Activated naive CD4-positive, alpha-beta T cell treated with anti-CD3 and anti-CD28 coated beads, Interleukin-2, amount 10 ng/mL, durations not matched to agents 7 days and 5 days (primary cell): ENCODE measurements around the gene CPA3.

ENCODE experiments used
- CTCF ChIA-PET: fragments of 350-600 bp; sonication (Branson Sonifier 250); formaldehyde crosslinking; loops from one replicate; lab custom pipeline; 2021; ENCODE audit warnings: antibody characterized with exemption; lab: Charles Lee
- DNase-seq: peaks from one replicate; pipeline ENCODE4 v3.0.0-alpha.2; 2020
- H3K27ac Mint-ChIP-seq: one replicate; pipeline ENCODE4 v1.8.0; 2021; ENCODE audit warnings: mild to moderate bottlenecking, moderate library complexity, mixed read lengths
- H3K27me3 Mint-ChIP-seq: one replicate; pipeline ENCODE4 v1.8.0; 2021; ENCODE audit warnings: mild to moderate bottlenecking, mixed read lengths
- H3K36me3 Mint-ChIP-seq: one replicate; pipeline ENCODE4 v1.8.0; 2021; ENCODE audit warnings: mixed read lengths
- H3K4me1 Mint-ChIP-seq: one replicate; pipeline ENCODE4 v1.8.0; 2021; ENCODE audit warnings: mixed read lengths
- H3K4me3 Mint-ChIP-seq: one replicate; pipeline ENCODE4 v1.8.0; 2021; ENCODE audit warnings: mild to moderate bottlenecking, moderate library complexity, mixed read lengths
- H3K9me3 Mint-ChIP-seq: one replicate; pipeline ENCODE4 v1.8.0; 2021; ENCODE audit warnings: mixed read lengths

The CPA3 gene

GRCh38 chr3:148879256-148879655 is 14.2 kb downstream of the CPA3 start:
- CTCF ChIA-PET = no interaction called here
- H3K36me3 Mint-ChIP-seq = no peaks in the 10 kb centered on the region
- no peaks in the 10 kb centered on the region for H3K9me3 Mint-ChIP-seq
- no peak overlapping the region for H3K4me3 Mint-ChIP-seq
- H3K4me1 Mint-ChIP-seq = no peaks in the 10 kb centered on the region
- H3K27ac Mint-ChIP-seq = no peak overlapping the region
- H3K27me3 Mint-ChIP-seq = peaks cover 4% of the 10 kb centered on the region
- no peak for DNase-seq

GRCh38 chr3:148880681-148881080 is 15.6 kb downstream of the CPA3 start:
- H3K36me3 Mint-ChIP-seq = no peaks in the 10 kb centered on the region
- H3K27ac Mint-ChIP-seq = no peak overlapping the region
- H3K27me3 Mint-ChIP-seq = peaks cover 4% of the 10 kb centered on the region
- H3K4me3 Mint-ChIP-seq = no peak overlapping the region
- no peaks in the 10 kb centered on the region for H3K9me3 Mint-ChIP-seq
- H3K4me1 Mint-ChIP-seq = no peaks in the 10 kb centered on the region
- DNase-seq = no peak
- CTCF ChIA-PET = interaction anchor here (1.1 kb wide), 1 partner anchor 19 kb away, joined by 4 read pairs; no protein-coding TSS in a partner anchor

- no peaks in the 10 kb centered on the region for H3K9me3 Mint-ChIP-seq
- no peaks in the 10 kb centered on the region for H3K4me1 Mint-ChIP-seq
- H3K4me3 Mint-ChIP-seq = no peak overlapping the region
- peaks cover 4% of the 10 kb centered on the region for H3K27me3 Mint-ChIP-seq
- CTCF ChIA-PET = interaction anchor here (1.1 kb wide), 1 partner anchor 20 kb away, joined by 4 read pairs; no protein-coding TSS in a partner anchor
- H3K36me3 Mint-ChIP-seq = no peaks in the 10 kb centered on the region
- H3K27ac Mint-ChIP-seq = no peak overlapping the region
- DNase-seq = no peak
Observed at GRCh38 chr3:148881286-148881685, 16.2 kb downstream of the CPA3 start.

- no peaks in the 10 kb centered on the region for H3K9me3 Mint-ChIP-seq
- DNase-seq = no peak
- CTCF ChIA-PET = no interaction called here
- H3K36me3 Mint-ChIP-seq = no peaks in the 10 kb centered on the region
- no peak overlapping the region for H3K27ac Mint-ChIP-seq
- peaks cover 4% of the 10 kb centered on the region for H3K27me3 Mint-ChIP-seq
- no peak overlapping the region for H3K4me3 Mint-ChIP-seq
- H3K4me1 Mint-ChIP-seq = no peaks in the 10 kb centered on the region
Observed at GRCh38 chr3:148882288-148882687, 17.2 kb downstream of the CPA3 start.

- CTCF ChIA-PET = no interaction called here
- Mint-ChIP-seq H3K4me3 (no peak overlapping the region), H3K27ac (no peak overlapping the region), H3K9me3 (no peaks in the 10 kb centered on the region), H3K4me1 (no peaks in the 10 kb centered on the region), H3K27me3 (peaks cover 4% of the 10 kb centered on the region), H3K36me3 (no peaks in the 10 kb centered on the region)
- no peak for DNase-seq
Observed at GRCh38 chr3:148883163-148883562, 18.1 kb downstream of the CPA3 start.

- H3K9me3 Mint-ChIP-seq = no peaks in the 10 kb centered on the region
- H3K27me3 Mint-ChIP-seq = peaks cover under 1% of the 10 kb centered on the region
- no peaks in the 10 kb centered on the region for H3K4me1 Mint-ChIP-seq
- CTCF ChIA-PET = no interaction called here
- H3K36me3 Mint-ChIP-seq = no peaks in the 10 kb centered on the region
- no peak overlapping the region for H3K4me3 Mint-ChIP-seq
- DNase-seq = no peak
- H3K27ac Mint-ChIP-seq = no peak overlapping the region
Observed at GRCh38 chr3:148884261-148884660, 19.2 kb downstream of the CPA3 start.

GRCh38 chr3:148889828-148890227 is 24.7 kb downstream of the CPA3 start:
- CTCF ChIA-PET = interaction anchor here (1.0 to 1.9 kb wide), 2 partner anchors 29 to 36 kb away, joined by 3 to 6 read pairs; no protein-coding TSS in a partner anchor
- H3K36me3 Mint-ChIP-seq = no peaks in the 10 kb centered on the region
- DNase-seq = no peak
- H3K4me1 Mint-ChIP-seq = no peaks in the 10 kb centered on the region
- H3K9me3 Mint-ChIP-seq = no peaks in the 10 kb centered on the region
- H3K4me3 Mint-ChIP-seq = no peak overlapping the region
- H3K27ac Mint-ChIP-seq = no peak overlapping the region
- no peaks in the 10 kb centered on the region for H3K27me3 Mint-ChIP-seq

GRCh38 chr3:148896062-148896461 is 31.0 kb downstream of the CPA3 start:
- Mint-ChIP-seq H3K9me3 (no peaks in the 10 kb centered on the region), H3K4me1 (no peaks in the 10 kb centered on the region), H3K4me3 (no peak overlapping the region), H3K36me3 (no peaks in the 10 kb centered on the region), H3K27ac (no peak overlapping the region), H3K27me3 (no peaks in the 10 kb centered on the region)
- CTCF ChIA-PET = no interaction called here
- DNase-seq = no peak

- H3K36me3 Mint-ChIP-seq = no peaks in the 10 kb centered on the region
- CTCF ChIA-PET = no interaction called here
- H3K4me1 Mint-ChIP-seq = no peaks in the 10 kb centered on the region
- H3K27me3 Mint-ChIP-seq = no peaks in the 10 kb centered on the region
- DNase-seq = no peak
- H3K27ac Mint-ChIP-seq = no peak overlapping the region
- H3K4me3 Mint-ChIP-seq = no peak overlapping the region
- no peaks in the 10 kb centered on the region for H3K9me3 Mint-ChIP-seq
Observed at GRCh38 chr3:148901987-148902791, 37.1 kb downstream of the CPA3 start.

- Mint-ChIP-seq H3K27me3 (no peaks in the 10 kb centered on the region), H3K4me1 (no peaks in the 10 kb centered on the region), H3K36me3 (no peaks in the 10 kb centered on the region), H3K4me3 (no peak overlapping the region), H3K9me3 (no peaks in the 10 kb centered on the region), H3K27ac (no peak overlapping the region)
- CTCF ChIA-PET = no interaction called here
- DNase-seq = no peak
Observed at GRCh38 chr3:148903022-148903442, 37.9 kb downstream of the CPA3 start.

GRCh38 chr3:148903941-148904340 is 38.8 kb downstream of the CPA3 start:
- H3K27me3 Mint-ChIP-seq = no peaks in the 10 kb centered on the region
- CTCF ChIA-PET = no interaction called here
- no peaks in the 10 kb centered on the region for H3K36me3 Mint-ChIP-seq

GRCh38 chr3:148906667-148907066 is 41.6 kb downstream of the CPA3 start:
- Mint-ChIP-seq H3K27ac (no peak overlapping the region), H3K4me1 (no peaks in the 10 kb centered on the region), H3K36me3 (no peaks in the 10 kb centered on the region), H3K4me3 (no peak overlapping the region), H3K9me3 (no peaks in the 10 kb centered on the region), H3K27me3 (no peaks in the 10 kb centered on the region)
- no peak for DNase-seq
- CTCF ChIA-PET = no interaction called here

More at GRCh38 chr3:148903941-148904340, 38.8 kb downstream of the CPA3 start:
- no peak for DNase-seq
- Mint-ChIP-seq H3K27ac (no peak overlapping the region), H3K4me3 (no peak overlapping the region), H3K9me3 (no peaks in the 10 kb centered on the region), H3K4me1 (no peaks in the 10 kb centered on the region)

GRCh38 chr3:148911173-148911572 is 46.1 kb downstream of the CPA3 start:
- H3K36me3 Mint-ChIP-seq = no peaks in the 10 kb centered on the region
- H3K4me1 Mint-ChIP-seq = no peaks in the 10 kb centered on the region
- no peaks in the 10 kb centered on the region for H3K9me3 Mint-ChIP-seq
- DNase-seq = no peak
- CTCF ChIA-PET = interaction anchor here (1.2 kb wide), 1 partner anchor 9 kb away, joined by 3 read pairs; no protein-coding TSS in a partner anchor
- H3K27me3 Mint-ChIP-seq = peaks cover 4% of the 10 kb centered on the region
- no peak overlapping the region for H3K4me3 Mint-ChIP-seq
- H3K27ac Mint-ChIP-seq = no peak overlapping the region

- H3K4me1 Mint-ChIP-seq = no peaks in the 10 kb centered on the region
- no peak overlapping the region for H3K27ac Mint-ChIP-seq
- no peak overlapping the region for H3K4me3 Mint-ChIP-seq
- no peak for DNase-seq
- CTCF ChIA-PET = no interaction called here
- no peaks in the 10 kb centered on the region for H3K9me3 Mint-ChIP-seq
- H3K27me3 Mint-ChIP-seq = peaks cover 4% of the 10 kb centered on the region
- H3K36me3 Mint-ChIP-seq = no peaks in the 10 kb centered on the region
Observed at GRCh38 chr3:148911592-148911991, 46.5 kb downstream of the CPA3 start.
